Ureter (tissue), 1 donor: ENCODE measurements around the gene TPCN1. TPM values are rescaled to one million over a fixed set of nuclear protein-coding genes. Genes with fewer than 3 reads are reported as not detected.

Source experiments
- DNase-seq: peaks from one replicate; pipeline ENCODE4 v3.0.0-alpha.2; 2020; ENCODE audit warnings: low spot score
- total RNA-seq: library from RNA; stranded (reverse); gene quantifications from one replicate; pipeline ENCODE4 v1.2.4, GENCODE V29; 2023
- donor health status: DM: yes; HTN: yes; CAD: no.

TPCN1 gene
- total RNA-seq, 1 donor from 2014 or later, result 133 TPM

- no peak for DNase-seq
Observed at GRCh38 chr12:113333877-113334785, 112.9 kb downstream of the TPCN1 start.

- peak; percentile 91 for DNase-seq
Observed at GRCh38 chr12:113334786-113335539, 113.7 kb downstream of the TPCN1 start, which contains the start of gene SLC8B1. SLC8B1 (minus strand) TSS chr12:113335109; CDS start chr12:113332878, 2,231 bp downstream.

- DNase-seq, result no peak
Observed at GRCh38 chr12:113339540-113339939, 118.3 kb downstream of the TPCN1 start.

- no peak for DNase-seq
Observed at GRCh38 chr12:113340061-113340460, 118.8 kb downstream of the TPCN1 start.

GRCh38 chr12:113341535-113341934 lies 120.3 kb downstream of the TPCN1 start:
- DNase-seq, result no peak

- DNase-seq, result no peak
Observed at GRCh38 chr12:113345318-113345717, 124.1 kb downstream of the TPCN1 start.

GRCh38 chr12:113346353-113346752 lies 125.1 kb downstream of the TPCN1 start:
- DNase-seq, result no peak

GRCh38 chr12:113347107-113347506 lies 125.8 kb downstream of the TPCN1 start:
- DNase-seq, result no peak

GRCh38 chr12:113347892-113348291 lies 126.6 kb downstream of the TPCN1 start:
- DNase-seq, result no peak

Other genes starting within 250 kb of the TPCN1 start
- gene OAS2, start 242.9 kb upstream of the TPCN1 start, total RNA-seq, result 27.5 TPM
- 1.1 TPM for gene DTX1, start 164.7 kb upstream of the TPCN1 start, total RNA-seq
- gene RASAL1, start 85.7 kb upstream of the TPCN1 start, total RNA-seq, result 1.6 TPM
- not detected for gene CFAP73, start 71.7 kb upstream of the TPCN1 start, total RNA-seq
- 65.2 TPM for gene DDX54, start 36.0 kb upstream of the TPCN1 start, total RNA-seq
- 11.6 TPM for gene RITA1, start 35.7 kb upstream of the TPCN1 start, total RNA-seq
- 49.5 TPM for gene SLC8B1, start 113.6 kb downstream of the TPCN1 start, total RNA-seq
- gene PLBD2, start 137.1 kb downstream of the TPCN1 start, total RNA-seq, result 31.8 TPM
- 6.4 TPM for gene SDS, start 182.4 kb downstream of the TPCN1 start, total RNA-seq
- gene SDSL, start 200.9 kb downstream of the TPCN1 start, total RNA-seq, result 17.4 TPM